CD4-positive, alpha-beta T cell treated with Interleukin-12 subunit alpha and Interleukin-12 subunit beta, for 1 hour (primary cell): ENCODE results near the gene FHIT.

ENCODE experiments used
- DNase-seq: peaks from one replicate; pipeline ENCODE4 v3.0.0-alpha.2; 2020

Gene FHIT

GRCh38 chr3:60307562-60308199, 943.6 kb downstream of the FHIT start:
- no peak for DNase-seq

- no peak for DNase-seq
Observed at GRCh38 chr3:60304112-60304511, 947.1 kb downstream of the FHIT start.

GRCh38 chr3:60303160-60303559, 948.1 kb downstream of the FHIT start:
- DNase-seq: no peak

- no peak for DNase-seq
Observed at GRCh38 chr3:60301142-60301541, 950.1 kb downstream of the FHIT start.

GRCh38 chr3:60298141-60298540, 953.1 kb downstream of the FHIT start:
- DNase-seq: no peak

- DNase-seq: no peak
Observed at GRCh38 chr3:60294181-60294580, 957.1 kb downstream of the FHIT start.

GRCh38 chr3:60291115-60291514, 960.1 kb downstream of the FHIT start:
- DNase-seq: no peak

GRCh38 chr3:60290122-60290492, 961.1 kb downstream of the FHIT start:
- no peak for DNase-seq

GRCh38 chr3:60289341-60290121, 961.7 kb downstream of the FHIT start:
- DNase-seq: no peak

- no peak for DNase-seq
Observed at GRCh38 chr3:60282866-60283265, 968.4 kb downstream of the FHIT start.

- no peak for DNase-seq
Observed at GRCh38 chr3:60281970-60282369, 969.3 kb downstream of the FHIT start.

GRCh38 chr3:60277361-60277800, 973.9 kb downstream of the FHIT start:
- DNase-seq: no peak

GRCh38 chr3:60276615-60277014, 974.6 kb downstream of the FHIT start:
- no peak for DNase-seq

GRCh38 chr3:60274646-60275045, 976.6 kb downstream of the FHIT start:
- DNase-seq: no peak

GRCh38 chr3:60274098-60274497, 977.2 kb downstream of the FHIT start:
- no peak for DNase-seq

GRCh38 chr3:60269829-60270266, 981.4 kb downstream of the FHIT start:
- no peak for DNase-seq

- DNase-seq: no peak
Observed at GRCh38 chr3:60269377-60269776, 981.9 kb downstream of the FHIT start.

- DNase-seq: no peak
Observed at GRCh38 chr3:60268123-60268522, 983.1 kb downstream of the FHIT start.

GRCh38 chr3:60266444-60266843, 984.8 kb downstream of the FHIT start:
- DNase-seq: no peak

- DNase-seq: no peak
Observed at GRCh38 chr3:60263191-60263590, 988.1 kb downstream of the FHIT start.

- no peak for DNase-seq
Observed at GRCh38 chr3:60262546-60262945, 988.7 kb downstream of the FHIT start.

GRCh38 chr3:60260546-60260945, 990.7 kb downstream of the FHIT start:
- no peak for DNase-seq

GRCh38 chr3:60250810-60251209, 1000.4 kb downstream of the FHIT start:
- no peak for DNase-seq

GRCh38 chr3:60250206-60250605, 1001.0 kb downstream of the FHIT start:
- no peak for DNase-seq

- DNase-seq: no peak
Observed at GRCh38 chr3:60246361-60246760, 1004.9 kb downstream of the FHIT start.
